ENCODE data around the gene TERT. TPM values are rescaled to one million over a fixed set of nuclear protein-coding genes. Genes with fewer than 3 reads are reported as not detected.

Gene TERT
- total and polyA plus RNA-seq, 12 donors = 0.29 TPM; not detected in 11

DNA sequence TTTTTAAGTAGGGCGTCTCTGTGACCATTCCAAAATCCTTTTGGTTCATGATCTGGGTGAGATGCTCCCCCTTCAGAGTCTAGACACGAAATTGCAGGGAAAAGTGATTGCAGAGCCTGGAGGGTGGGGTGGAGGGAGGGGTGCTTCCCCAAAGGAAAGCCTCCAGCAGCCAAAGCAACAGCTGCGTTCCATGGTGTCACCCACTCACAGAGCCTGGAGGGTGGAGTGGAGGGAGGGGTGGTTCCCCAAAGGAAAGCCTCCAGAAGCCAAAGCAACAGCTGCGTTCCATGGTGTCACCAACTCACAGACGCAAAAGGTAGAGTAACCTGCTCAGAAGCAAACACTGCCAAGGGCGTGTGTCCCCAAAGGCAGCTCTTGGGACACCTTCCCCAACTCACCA is 47.1 kb downstream of the TERT start:
- 69 to 78% (median 72%) methylated on average over 6 of the region's 6 CpGs for WGBS, 4 donors
- intact Hi-C loops (cut with DNase I) = no loop called here
- TF ChIP-seq, protein P1, sequence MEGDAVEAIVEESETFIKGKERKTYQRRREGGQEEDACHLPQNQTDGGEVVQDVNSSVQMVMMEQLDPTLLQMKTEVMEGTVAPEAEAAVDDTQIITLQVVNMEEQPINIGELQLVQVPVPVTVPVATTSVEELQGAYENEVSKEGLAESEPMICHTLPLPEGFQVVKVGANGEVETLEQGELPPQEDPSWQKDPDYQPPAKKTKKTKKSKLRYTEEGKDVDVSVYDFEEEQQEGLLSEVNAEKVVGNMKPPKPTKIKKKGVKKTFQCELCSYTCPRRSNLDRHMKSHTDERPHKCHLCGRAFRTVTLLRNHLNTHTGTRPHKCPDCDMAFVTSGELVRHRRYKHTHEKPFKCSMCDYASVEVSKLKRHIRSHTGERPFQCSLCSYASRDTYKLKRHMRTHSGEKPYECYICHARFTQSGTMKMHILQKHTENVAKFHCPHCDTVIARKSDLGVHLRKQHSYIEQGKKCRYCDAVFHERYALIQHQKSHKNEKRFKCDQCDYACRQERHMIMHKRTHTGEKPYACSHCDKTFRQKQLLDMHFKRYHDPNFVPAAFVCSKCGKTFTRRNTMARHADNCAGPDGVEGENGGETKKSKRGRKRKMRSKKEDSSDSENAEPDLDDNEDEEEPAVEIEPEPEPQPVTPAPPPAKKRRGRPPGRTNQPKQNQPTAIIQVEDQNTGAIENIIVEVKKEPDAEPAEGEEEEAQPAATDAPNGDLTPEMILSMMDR (IDR thresholded peaks at IDR 0.05) = no peak
- TF ChIP-seq POLR2A (IDR thresholded peaks at IDR 0.05) = no peak
- Histone ChIP-seq H3K27ac (no peak overlapping the region), H3K9me3 (replicated peaks in 1 of 3) (no peaks in the 10 kb centered on the region), H3K27me3 (peaks cover 28% of the 10 kb centered on the region), H3K4me1 (replicated peaks in 1 of 2) (no peaks in the 10 kb centered on the region), H3K36me3 (replicated peaks in 1 of 2) (no peaks in the 10 kb centered on the region), H3K4me3 (no peak overlapping the region)
- no peak for DNase-seq

DNA sequence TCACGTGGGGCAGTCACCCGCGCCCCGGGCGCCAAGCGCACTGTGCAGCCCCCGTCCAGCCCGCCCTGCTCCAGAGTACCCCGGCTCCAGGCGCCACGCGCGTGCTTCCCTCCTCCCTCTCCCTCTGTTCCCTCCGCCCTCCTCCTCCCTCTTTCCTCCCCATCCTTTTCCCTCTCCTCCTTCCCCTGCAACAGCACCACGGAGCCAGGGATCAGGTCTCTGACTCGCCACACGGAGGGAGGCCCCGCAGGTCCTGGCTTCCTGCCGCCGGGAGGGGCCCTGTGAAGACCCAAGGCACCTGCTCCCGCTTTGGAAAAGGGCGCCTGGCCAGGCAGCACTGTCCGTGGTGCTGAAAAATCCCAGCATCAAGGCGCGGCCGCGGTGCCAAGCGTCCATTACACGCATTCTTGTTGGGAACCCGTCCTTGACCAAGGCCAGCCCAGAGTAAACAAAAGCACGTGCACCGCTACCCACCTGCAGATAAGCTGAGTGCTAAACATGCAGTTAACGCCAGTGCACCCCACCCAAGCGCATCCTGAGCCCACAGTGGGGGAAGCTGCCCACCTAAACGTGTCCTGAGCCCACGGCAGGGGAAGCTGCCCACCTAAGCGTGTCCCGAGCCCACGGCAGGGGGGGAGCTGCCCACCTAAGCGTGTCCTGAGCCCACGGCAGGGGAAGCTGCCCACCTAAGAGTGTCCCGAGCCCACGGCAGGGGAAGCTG is 48.0 kb downstream of the TERT start:
- WGBS, 4 donors = 6 to 22% (median 19%) methylated on average over 21 to 43 of the region's 43 CpGs
- H3K4me3 ChIP-seq = no peak overlapping the region
- H3K36me3 ChIP-seq (replicated peaks in 1 of 2) = no peaks in the 10 kb centered on the region
- TF ChIP-seq, protein P1 (IDR thresholded peaks at IDR 0.05) = no peak
- no peak for TF ChIP-seq POLR2A (IDR thresholded peaks at IDR 0.05)
- peaks cover 28% of the 10 kb centered on the region for H3K27me3 ChIP-seq
- peak in 6 of 7 donors; percentile 25 to 45 (median 36) for DNase-seq
- intact Hi-C loops (cut with DNase I) = no loop called here
- H3K9me3 ChIP-seq (replicated peaks in 1 of 3) = no peaks in the 10 kb centered on the region
- no peaks in the 10 kb centered on the region for H3K4me1 ChIP-seq (replicated peaks in 1 of 2)
- H3K27ac ChIP-seq = no peak overlapping the region

DNA sequence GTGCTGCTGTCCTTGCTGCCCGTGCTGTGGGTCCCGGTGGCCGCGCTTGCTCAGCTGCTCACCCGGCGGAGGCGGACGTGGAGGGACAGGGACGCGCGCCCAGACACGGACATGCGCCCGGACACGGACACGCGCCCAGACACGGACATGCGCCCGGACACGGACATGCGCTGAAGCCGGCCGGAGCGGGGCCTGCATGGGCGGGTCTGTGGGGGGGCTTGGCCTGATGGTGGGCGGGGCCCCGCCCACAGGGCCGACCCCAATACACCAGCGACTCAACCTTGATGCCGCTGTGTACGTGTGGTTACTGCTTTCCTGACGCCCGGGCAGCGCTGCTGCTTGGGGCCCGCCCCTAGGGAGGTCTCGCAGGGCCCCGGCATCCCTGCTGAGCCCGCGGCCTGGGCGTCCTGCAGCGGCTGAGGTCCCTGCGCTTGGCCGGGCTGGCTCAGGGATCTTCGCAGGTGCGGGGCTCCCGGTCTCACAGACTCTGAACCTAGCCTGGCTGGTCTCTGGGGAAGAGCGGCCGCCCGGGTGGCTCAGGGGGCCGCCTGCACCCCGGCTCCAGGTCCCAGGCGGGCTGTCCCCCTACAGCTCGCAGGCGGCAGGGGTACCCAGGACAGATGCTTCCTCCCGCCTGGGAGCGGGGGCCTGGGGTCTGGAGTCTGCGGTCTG is 48.8 kb downstream of the TERT start:
- WGBS, 4 donors = 17 to 35% (median 29%) methylated on average over 10 to 58 of the region's 58 CpGs; no CpG with 5 or more reads in 1 of the 4 donors
- no peak for DNase-seq
- Histone ChIP-seq H3K4me3 (no peak overlapping the region), H3K36me3 (replicated peaks in 1 of 2) (no peaks in the 10 kb centered on the region), H3K9me3 (replicated peaks in 1 of 3) (no peaks in the 10 kb centered on the region), H3K27ac (no peak overlapping the region), H3K27me3 (peaks cover 28% of the 10 kb centered on the region), H3K4me1 (replicated peaks in 1 of 2) (no peaks in the 10 kb centered on the region)
- intact Hi-C loops (cut with DNase I) = no loop called here
- no peak for TF ChIP-seq POLR2A (IDR thresholded peaks at IDR 0.05)
- TF ChIP-seq, protein P1 (IDR thresholded peaks at IDR 0.05) = no peak

DNA sequence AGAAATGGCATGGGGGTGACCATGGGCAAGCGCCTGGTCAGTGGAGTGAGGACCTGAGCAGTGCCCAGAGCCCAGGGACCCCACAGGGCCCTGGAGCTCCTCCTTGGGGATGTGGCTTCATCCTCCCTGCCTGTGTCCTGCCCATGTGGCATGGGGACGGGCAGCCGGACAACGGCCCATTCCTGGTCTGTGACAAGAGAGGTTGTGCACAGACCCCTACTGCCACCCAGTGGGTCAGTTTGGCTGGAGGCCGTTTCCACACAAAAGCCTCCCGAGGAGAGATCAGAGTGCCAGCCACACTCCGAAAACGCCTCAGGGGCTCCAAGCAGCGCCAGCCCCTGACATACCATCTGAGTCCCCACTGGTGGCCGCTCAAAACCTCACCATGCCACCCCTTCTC is 49.9 kb downstream of the TERT start:
- Histone ChIP-seq H3K27ac (no peak overlapping the region), H3K27me3 (peaks cover 28% of the 10 kb centered on the region), H3K36me3 (replicated peaks in 1 of 2) (no peaks in the 10 kb centered on the region), H3K4me1 (replicated peaks in 1 of 2) (no peaks in the 10 kb centered on the region), H3K9me3 (replicated peaks in 1 of 3) (no peaks in the 10 kb centered on the region), H3K4me3 (no peak overlapping the region)
- 55 to 76% (median 64%) methylated on average over 6 to 10 of the region's 10 CpGs for WGBS, 4 donors
- no peak for TF ChIP-seq POLR2A (IDR thresholded peaks at IDR 0.05)
- TF ChIP-seq, protein P1 (IDR thresholded peaks at IDR 0.05) = no peak
- intact Hi-C loops (cut with DNase I) = no loop called here
- no peak for DNase-seq
